ENCODE measurements around the gene TXNDC12.

The TXNDC12 gene

DNA sequence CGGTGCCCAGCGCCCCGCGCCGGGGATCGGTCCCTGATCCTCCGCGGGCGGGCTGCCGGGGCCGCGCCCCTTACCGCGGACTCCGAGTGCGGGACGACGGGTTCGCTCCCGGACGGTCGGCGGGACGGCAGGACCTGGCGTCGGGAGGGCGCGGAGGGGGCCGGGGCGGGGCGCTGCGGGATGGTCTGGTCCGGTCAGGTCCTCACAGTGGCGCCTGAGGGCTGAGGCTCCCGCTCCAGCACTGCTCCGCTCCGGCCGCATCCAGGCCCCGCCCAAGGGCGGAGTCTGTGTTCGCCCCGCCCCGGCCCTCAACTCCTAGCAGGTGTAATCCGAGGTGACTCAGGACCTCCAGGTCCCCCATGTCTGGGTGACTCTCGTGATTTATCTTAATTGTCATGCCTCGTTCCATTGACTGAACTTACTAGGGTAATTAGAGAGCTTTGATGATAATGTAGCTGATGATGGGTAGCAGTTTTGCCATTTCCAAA is 64.5 kb downstream of the TXNDC12 start, which contains the start of gene RAB3B:
Gene RAB3B, minus strand, starts transcription at position 223 of the 488 bp plus-strand sequence. CDS start 13,583 bp downstream, outside the sequence.
- TF ChIP-seq, protein P1, sequence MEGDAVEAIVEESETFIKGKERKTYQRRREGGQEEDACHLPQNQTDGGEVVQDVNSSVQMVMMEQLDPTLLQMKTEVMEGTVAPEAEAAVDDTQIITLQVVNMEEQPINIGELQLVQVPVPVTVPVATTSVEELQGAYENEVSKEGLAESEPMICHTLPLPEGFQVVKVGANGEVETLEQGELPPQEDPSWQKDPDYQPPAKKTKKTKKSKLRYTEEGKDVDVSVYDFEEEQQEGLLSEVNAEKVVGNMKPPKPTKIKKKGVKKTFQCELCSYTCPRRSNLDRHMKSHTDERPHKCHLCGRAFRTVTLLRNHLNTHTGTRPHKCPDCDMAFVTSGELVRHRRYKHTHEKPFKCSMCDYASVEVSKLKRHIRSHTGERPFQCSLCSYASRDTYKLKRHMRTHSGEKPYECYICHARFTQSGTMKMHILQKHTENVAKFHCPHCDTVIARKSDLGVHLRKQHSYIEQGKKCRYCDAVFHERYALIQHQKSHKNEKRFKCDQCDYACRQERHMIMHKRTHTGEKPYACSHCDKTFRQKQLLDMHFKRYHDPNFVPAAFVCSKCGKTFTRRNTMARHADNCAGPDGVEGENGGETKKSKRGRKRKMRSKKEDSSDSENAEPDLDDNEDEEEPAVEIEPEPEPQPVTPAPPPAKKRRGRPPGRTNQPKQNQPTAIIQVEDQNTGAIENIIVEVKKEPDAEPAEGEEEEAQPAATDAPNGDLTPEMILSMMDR (IDR thresholded peaks at IDR 0.05; ENCODE audit: control insufficient read depth, extremely low read depth, insufficient read depth): no peak
- peak within 1 kb of the TSS; percentile 61 for H3K4me3 ChIP-seq (ENCODE audit: low read depth, low read length)
- peak; percentile 30 for DNase-seq (ENCODE audit: low read depth)

DNA sequence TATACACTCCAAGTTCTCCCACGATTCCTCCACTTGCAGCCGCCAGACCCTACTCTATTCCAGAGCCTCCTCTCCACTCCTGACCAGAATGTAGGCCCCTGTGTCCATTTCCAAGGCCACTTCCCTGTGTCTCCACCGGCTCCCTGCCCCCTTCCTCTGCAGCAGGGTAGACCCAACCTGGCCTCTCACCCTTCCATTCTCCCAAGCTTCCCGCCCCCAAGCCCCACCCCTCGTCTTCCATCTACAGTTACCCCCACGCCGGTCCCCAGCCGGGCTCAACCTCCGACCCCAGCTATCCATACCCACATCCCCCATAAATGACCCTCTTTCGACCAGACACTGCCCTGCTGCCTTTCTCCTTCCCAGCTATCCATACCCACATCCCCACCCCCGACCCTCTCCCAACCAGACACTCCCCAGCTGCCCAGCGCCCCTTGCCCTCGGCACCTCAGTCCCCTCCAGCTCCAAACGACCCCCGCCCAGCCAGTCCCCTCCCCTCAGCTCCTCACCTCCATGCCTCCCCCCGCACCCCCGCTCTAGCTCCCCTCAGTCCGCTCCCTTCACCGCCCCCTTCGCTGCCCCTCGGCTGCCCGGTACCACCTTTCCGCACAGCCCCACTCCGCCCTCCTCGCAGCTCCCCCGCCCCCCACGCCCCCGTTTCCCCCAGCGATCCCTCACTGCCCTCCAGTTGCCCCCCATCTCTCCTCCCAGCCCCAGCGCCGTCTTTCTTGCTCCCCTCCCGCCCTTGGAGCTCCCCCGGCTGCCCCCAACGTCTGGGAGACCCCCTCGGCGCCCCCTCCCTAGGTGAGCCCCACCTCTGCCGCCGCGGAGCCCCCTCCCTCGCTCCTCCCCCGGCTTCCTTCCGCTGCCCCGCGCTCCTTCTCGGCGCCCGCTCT is 65.2 kb downstream of the TXNDC12 start:
- DNase-seq (ENCODE audit: low read depth): no peak
- TF ChIP-seq, protein P1 (IDR thresholded peaks at IDR 0.05; ENCODE audit: control insufficient read depth, extremely low read depth, insufficient read depth): no peak
- H3K4me3 ChIP-seq (ENCODE audit: low read depth, low read length): peak overlapping the region; percentile 61

- no peak for DNase-seq (ENCODE audit: low read depth)
Observed at GRCh38 chr1:51988254-51988653, 66.7 kb downstream of the TXNDC12 start.

DNA sequence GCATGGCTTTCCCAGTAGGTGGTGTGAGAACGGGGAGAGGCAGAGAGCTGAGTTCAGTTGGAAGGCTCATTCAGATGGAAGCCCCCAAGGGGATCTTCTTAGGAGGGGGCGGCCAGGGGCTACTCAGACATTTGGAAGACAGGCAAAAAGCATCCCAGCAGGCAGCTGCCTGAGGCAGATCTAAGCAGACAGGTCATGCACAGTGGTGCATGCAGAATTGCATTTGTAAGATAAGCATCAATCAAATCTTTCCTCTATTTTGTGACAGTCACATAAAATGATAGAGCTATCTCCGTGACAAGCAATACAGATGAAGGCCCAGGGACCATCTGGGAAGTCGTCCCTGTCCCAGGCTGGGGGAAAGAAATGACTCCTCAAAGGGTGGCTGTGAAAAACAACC is 68.3 kb downstream of the TXNDC12 start:
- no peak overlapping the region for H3K4me3 ChIP-seq (ENCODE audit: low read depth, low read length)
- no peak for DNase-seq (ENCODE audit: low read depth)
- TF ChIP-seq, protein P1 (IDR thresholded peaks at IDR 0.05; ENCODE audit: control insufficient read depth, extremely low read depth, insufficient read depth): no peak

More at GRCh38 chr1:51988254-51988653, 66.7 kb downstream of the TXNDC12 start:
- no peak overlapping the region for H3K4me3 ChIP-seq (ENCODE audit: low read depth, low read length)
- TF ChIP-seq, protein P1 (IDR thresholded peaks at IDR 0.05; ENCODE audit: control insufficient read depth, extremely low read depth, insufficient read depth): no peak

DNA sequence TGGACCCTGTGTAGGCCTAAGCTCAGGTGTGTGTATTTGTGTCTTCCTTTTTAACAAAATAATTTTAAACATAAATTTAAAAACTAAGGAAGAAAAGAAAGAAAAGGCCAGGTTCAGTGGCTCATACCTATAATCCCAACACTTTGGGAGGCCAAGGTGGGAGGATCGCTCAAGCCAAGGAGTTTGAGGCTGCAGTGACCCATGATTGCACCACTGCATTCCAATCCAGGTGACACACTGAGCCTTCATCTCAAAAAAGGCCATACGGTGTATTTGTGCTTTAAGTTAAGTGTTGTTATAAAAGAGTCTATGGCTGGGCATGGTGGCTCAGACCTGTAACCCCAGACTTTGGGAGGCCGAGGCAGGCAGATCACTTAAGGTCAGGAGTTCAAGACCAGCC is 72.8 kb downstream of the TXNDC12 start:
- no peak for DNase-seq (ENCODE audit: low read depth)
- TF ChIP-seq, protein P1 (IDR thresholded peaks at IDR 0.05; ENCODE audit: control insufficient read depth, extremely low read depth, insufficient read depth): no peak
- no peak overlapping the region for H3K4me3 ChIP-seq (ENCODE audit: low read depth, low read length)

DNA sequence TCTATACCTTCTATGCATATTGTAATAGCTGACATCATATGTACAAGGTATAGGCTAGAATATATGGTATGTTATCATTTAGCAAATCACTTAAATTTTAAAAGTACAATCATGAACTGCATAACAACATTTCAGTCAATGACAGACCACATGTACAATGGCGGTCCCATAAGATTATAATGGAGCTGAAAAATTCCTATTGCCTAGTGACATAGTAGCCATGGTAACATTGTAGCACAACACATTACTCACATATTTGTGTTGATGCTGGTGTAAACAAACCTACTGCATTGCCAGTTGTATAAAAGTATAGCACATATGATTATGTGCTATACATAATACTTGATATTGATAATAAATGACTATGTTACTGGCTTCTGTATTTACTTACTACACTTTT is 73.4 kb downstream of the TXNDC12 start:
- no peak overlapping the region for H3K4me3 ChIP-seq (ENCODE audit: low read depth, low read length)
- TF ChIP-seq, protein P1 (IDR thresholded peaks at IDR 0.05; ENCODE audit: control insufficient read depth, extremely low read depth, insufficient read depth): no peak
- no peak for DNase-seq (ENCODE audit: low read depth)
